Measurements from ENCODE around the gene JSRP1. TPM values are rescaled to one million over a fixed set of nuclear protein-coding genes. Genes with fewer than 3 reads are reported as not detected.
A peak's percentile ranks its signal among the peaks of the same experiment; 100 is the strongest.

The JSRP1 gene
- total and polyA plus RNA-seq, 2 of the 8 experiments (the other 6 are each of a cell fraction or from before 2014, with no cell fraction given), result 0.24 to 0.56 TPM

- ChIA-PET POLR2A (ENCODE audit: partially characterized antibody) (interaction anchor here (0.6 to 6.3 kb wide), 3 partner anchors 9 to 30 kb away, joined by 3 to 61 read pairs (median 4); partner anchors contain the start of gene AMH), CTCF (ENCODE audit: partially characterized antibody) (interaction anchor here (0.6 to 2.0 kb wide), 5 partner anchors 9 to 71 kb away, joined by 3 to 7 read pairs (median 4); partner anchors contain the start of gene PLEKHJ1)
- H4K5ac ChIP-seq (ENCODE audit: insufficient read length, low read depth, low read length), result no peak overlapping the region
- H2BK15ac ChIP-seq (ENCODE audit: low read length), result no peak overlapping the region
- H3K79me2 ChIP-seq (ENCODE audit: control insufficient read depth in 1 of 2, insufficient read depth in 2 of 2, low read length in 2 of 2), result no peaks in the 10 kb centered on the region
- WGBS, 2 experiments (ENCODE audit: extremely low coverage in 1 of 2, insufficient coverage in 1 of 2, insufficient read length in 1 of 2, insufficient replicate concordance in 2 of 2, low coverage in 1 of 2, low lambda C conversion rate in 2 of 2, missing lambda C conversion rate in 1 of 2), result 92% methylated on average over 28 of the region's 32 CpGs; no CpG with 5 or more reads in 1 of the 2 experiments
- H3K27ac ChIP-seq (ENCODE audit: low read depth, low read length), result no peak overlapping the region
- no peak overlapping the region for H3K4me2 ChIP-seq (ENCODE audit: insufficient read depth in 1 of 2, low read depth in 2 of 2, low read length in 2 of 2)
- H3K4me3 ChIP-seq (ENCODE audit: extremely low read depth in 1 of 4, insufficient read depth in 2 of 4, low read depth in 3 of 4, low read length in 4 of 4), result no peak overlapping the region
- no peak overlapping the region for H3K23ac ChIP-seq (ENCODE audit: insufficient read length)
- no peak overlapping the region for H2AFZ ChIP-seq (ENCODE audit: low read length)
- H3K18ac ChIP-seq (ENCODE audit: extremely low read depth, low read length), result no peak overlapping the region
- H3K4me1 ChIP-seq (replicated peaks in 1 of 4; ENCODE audit: control insufficient read depth in 3 of 4, insufficient read depth in 4 of 4, low read length in 3 of 4), result no peaks in the 10 kb centered on the region
- no peak overlapping the region for H2AK5ac ChIP-seq (ENCODE audit: low read depth, low read length)
- no peak overlapping the region for H4K91ac ChIP-seq (replicated peaks; ENCODE audit: insufficient read length, low read length)
- no peaks in the 10 kb centered on the region for H3K27me3 ChIP-seq (replicated peaks in 1 of 4; ENCODE audit: control insufficient read depth in 3 of 4, extremely low read depth in 1 of 4, insufficient read depth in 3 of 4, low read length in 3 of 4)
- no peaks in the 10 kb centered on the region for H3K79me1 ChIP-seq (ENCODE audit: low read depth, low read length)
- no peak overlapping the region for H2BK12ac ChIP-seq (ENCODE audit: low read depth, low read length)
- no peaks in the 10 kb centered on the region for H3K23me2 ChIP-seq (ENCODE audit: low read depth, low read length)
- no peak overlapping the region; the same call in 1 of the 2 replicates for H2BK5ac ChIP-seq (ENCODE audit: low read depth, low read length)
- H3K4ac ChIP-seq (replicated peaks; ENCODE audit: insufficient read length, low read depth, low read length), result peak overlapping the region; percentile 53
- no peak overlapping the region for H3K14ac ChIP-seq (ENCODE audit: insufficient read length)
- H3K56ac ChIP-seq (replicated peaks; ENCODE audit: insufficient read length, low read depth, low read length), result no peak overlapping the region
- DNase-seq (ENCODE audit: low read depth in 1 of 2, low spot score in 2 of 2) (no peak), FAIRE-seq (no peak)
- no peak overlapping the region for H2BK20ac ChIP-seq (ENCODE audit: low read length)
- H3K9ac ChIP-seq (replicated peaks in 1 of 4; ENCODE audit: extremely low read depth in 1 of 4, low read depth in 3 of 4, low read length in 3 of 4), result no peak overlapping the region; a peak in 1 of 7 replicates
- peaks cover 0 to 12% of the 10 kb centered on the region in 2 experiments for H4K20me1 ChIP-seq (replicated peaks in 1 of 2; ENCODE audit: control insufficient read depth in 1 of 2, insufficient read depth in 2 of 2, low read length in 2 of 2)
- H4K8ac ChIP-seq (ENCODE audit: extremely low read depth, insufficient read depth, low read length), result no peak overlapping the region
- no peaks in the 10 kb centered on the region for H3K9me3 ChIP-seq (ENCODE audit: insufficient read depth in 2 of 2, low read depth in 1 of 2, low read length in 1 of 2)
- peaks cover under 1 to 55% (median 17%) of the 10 kb centered on the region in 4 experiments for H3K36me3 ChIP-seq (ENCODE audit: control insufficient read depth in 2 of 4, insufficient read depth in 4 of 4, low read length in 3 of 4)
- TF ChIP-seq MAFK (IDR thresholded peaks at IDR 0.05; ENCODE audit: low read depth, low read length) (peak; percentile 71), RBBP5 (IDR thresholded peaks at IDR 0.05; ENCODE audit: borderline replicate concordance, low read depth, low read length) (no peak)
- H2BK120ac ChIP-seq (replicated peaks; ENCODE audit: low read depth, low read length), result no peak overlapping the region
Observed at GRCh38 chr19:2225415-2226050, 30.7 kb downstream of the JSRP1 start.
